T-helper 9 cell (primary cell): ENCODE results near the gene CTIF.

Experiments used
- DNase-seq: peaks from one replicate; pipeline ENCODE4 v3.0.0-alpha.2; 2020

CTIF gene

GRCh38 chr18:48623468-48624235, 84.8 kb downstream of the CTIF start:
- no peak for DNase-seq

GRCh38 chr18:48624856-48625255, 86.0 kb downstream of the CTIF start:
- DNase-seq = no peak

GRCh38 chr18:48627216-48627615, 88.4 kb downstream of the CTIF start:
- no peak for DNase-seq

GRCh38 chr18:48629730-48630324, 91.0 kb downstream of the CTIF start:
- DNase-seq = no peak

- no peak for DNase-seq
These were observed 93.0 kb downstream of the CTIF start for GRCh38 chr18:48631851-48632250.

GRCh38 chr18:48632676-48633257, 93.9 kb downstream of the CTIF start:
- DNase-seq = no peak

- DNase-seq = no peak
These were observed 95.7 kb downstream of the CTIF start for GRCh38 chr18:48634491-48634890.

GRCh38 chr18:48634975-48635374, 96.1 kb downstream of the CTIF start:
- DNase-seq = no peak

GRCh38 chr18:48635806-48636205, 97.0 kb downstream of the CTIF start:
- DNase-seq = no peak

- no peak for DNase-seq
These were observed 97.6 kb downstream of the CTIF start for GRCh38 chr18:48636436-48636835.

GRCh38 chr18:48637081-48637990, 98.5 kb downstream of the CTIF start:
- DNase-seq = no peak

GRCh38 chr18:48638451-48638850, 99.6 kb downstream of the CTIF start:
- no peak for DNase-seq

GRCh38 chr18:48638896-48639771, 100.3 kb downstream of the CTIF start:
- no peak for DNase-seq

- DNase-seq = no peak
These were observed 101.1 kb downstream of the CTIF start for GRCh38 chr18:48639772-48640432.

- DNase-seq = no peak
These were observed 101.9 kb downstream of the CTIF start for GRCh38 chr18:48640566-48641270.

GRCh38 chr18:48641981-48642380, 103.2 kb downstream of the CTIF start:
- no peak for DNase-seq

GRCh38 chr18:48642503-48642902, 103.7 kb downstream of the CTIF start:
- DNase-seq = no peak

- no peak for DNase-seq
These were observed 104.4 kb downstream of the CTIF start for GRCh38 chr18:48643262-48643661.

- DNase-seq = no peak
These were observed 105.2 kb downstream of the CTIF start for GRCh38 chr18:48644029-48644428.

- DNase-seq = no peak
These were observed 106.7 kb downstream of the CTIF start for GRCh38 chr18:48645427-48646002.

GRCh38 chr18:48646976-48647375, 108.1 kb downstream of the CTIF start:
- DNase-seq = no peak
